ENCODE results near the gene MCCC1.
"Not testable (repeated sequence)": the region's sequence is repeated elsewhere in the genome, so short reads cannot be mapped to it uniquely, and the experiment has no call there.

The MCCC1 gene

GRCh38 chr3:183046883-183047282 is 52.4 kb downstream of the MCCC1 start:
- no peak for DNase-seq (ENCODE audit: low read depth in 3 of 3)

DNA sequence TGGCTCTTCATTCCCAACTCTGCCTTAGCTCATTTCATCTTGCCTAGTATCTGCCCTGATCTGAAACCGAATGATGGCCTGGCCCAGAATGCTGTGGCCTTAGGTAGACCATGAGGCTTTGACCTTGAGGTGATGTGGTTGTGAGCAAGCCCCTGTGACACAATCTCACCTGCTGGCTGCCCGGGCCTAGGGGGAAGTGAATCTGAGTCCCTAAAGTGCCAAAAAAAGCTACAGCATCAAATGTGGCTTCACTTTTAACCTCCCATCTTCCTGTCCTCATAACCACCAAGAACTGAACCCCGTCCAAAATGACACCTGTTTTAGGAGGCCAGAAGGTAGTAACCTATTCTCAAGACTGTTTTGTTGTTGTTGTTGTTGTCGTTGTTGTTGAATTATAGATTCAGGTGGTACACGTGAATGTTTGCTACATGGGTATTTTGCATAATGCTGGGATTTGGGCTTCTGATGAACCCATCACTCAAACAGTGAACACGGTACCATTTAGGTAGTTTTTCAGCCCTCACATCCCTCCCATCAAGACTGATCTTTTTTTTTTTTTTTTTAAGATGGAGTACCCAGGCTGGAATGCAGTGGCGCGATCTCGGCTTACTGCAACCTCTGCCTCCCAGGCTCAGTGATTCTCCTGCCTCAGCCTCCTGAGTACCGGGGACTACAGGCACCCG is 54.6 kb downstream of the MCCC1 start:
- no peak for DNase-seq (ENCODE audit: low read depth in 3 of 3)

GRCh38 chr3:183038757-183039156 is 60.5 kb downstream of the MCCC1 start:
- no peak for DNase-seq (ENCODE audit: low read depth in 3 of 3)

DNA sequence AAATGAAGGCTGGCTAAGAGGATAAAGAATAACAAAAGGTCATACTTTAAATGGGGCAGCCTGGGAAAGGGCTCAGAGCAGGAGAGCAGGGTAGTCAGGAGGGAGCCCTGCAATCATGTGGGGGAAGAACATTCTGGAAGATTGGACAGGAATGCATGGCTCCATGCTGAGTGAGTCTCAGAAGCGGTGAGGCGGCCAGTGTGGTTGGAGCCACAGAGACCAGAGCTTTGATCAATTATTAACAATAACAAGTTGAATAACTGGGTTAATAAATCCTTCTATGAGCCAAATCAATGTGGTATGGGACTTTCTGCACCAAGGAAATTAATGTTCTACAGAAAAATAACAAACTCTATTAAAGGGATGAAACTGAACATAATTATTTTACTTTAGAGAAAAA is 61.1 kb downstream of the MCCC1 start:
- no peak for DNase-seq (ENCODE audit: low read depth in 3 of 3)

GRCh38 chr3:183033746-183034145 is 65.5 kb downstream of the MCCC1 start:
- no peak for DNase-seq (ENCODE audit: low read depth in 3 of 3)

GRCh38 chr3:183032880-183033555 is 66.3 kb downstream of the MCCC1 start:
- no peak for DNase-seq (ENCODE audit: low read depth in 3 of 3)

DNA sequence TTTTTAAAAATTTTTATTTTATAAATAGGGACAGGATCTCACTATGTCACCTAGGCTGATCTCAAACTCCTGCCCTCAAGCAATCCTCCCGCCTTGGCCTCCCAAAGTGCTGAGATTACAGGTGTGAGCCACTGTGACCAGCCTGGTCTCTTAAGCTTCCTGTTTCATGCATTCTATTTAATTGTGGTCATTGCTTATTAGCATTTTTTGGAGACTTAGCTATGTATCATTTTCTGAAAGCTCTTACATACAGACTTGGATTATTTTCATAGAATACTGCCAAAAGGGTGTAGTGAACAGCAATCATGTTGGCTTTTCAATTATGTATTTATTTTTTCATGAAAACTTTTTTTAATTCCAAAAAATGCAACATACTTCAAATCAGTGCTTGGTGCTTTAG is 67.5 kb downstream of the MCCC1 start:
- no peak for DNase-seq (ENCODE audit: low read depth in 3 of 3)

- no peak for DNase-seq (ENCODE audit: low read depth in 3 of 3)
Observed at GRCh38 chr3:183028416-183028815, 70.9 kb downstream of the MCCC1 start.

DNA sequence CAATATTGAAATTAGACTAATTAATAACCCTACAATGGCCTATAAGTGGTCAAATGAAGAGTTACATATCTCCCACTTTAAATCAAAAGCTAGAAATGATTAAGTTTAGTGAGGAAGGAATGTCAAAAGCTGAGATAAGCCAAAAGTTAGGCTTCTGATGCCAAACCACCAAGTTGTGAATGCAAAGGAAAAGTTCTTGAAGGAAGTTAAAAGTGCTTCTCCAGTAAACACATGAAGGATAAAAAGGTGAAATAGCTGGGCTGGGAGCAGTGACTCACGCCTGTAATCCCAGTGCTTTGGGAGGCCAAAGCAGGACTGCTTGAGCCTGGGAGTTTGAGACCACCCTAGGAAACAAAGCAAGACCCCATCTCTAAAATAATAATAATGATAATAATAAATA is 72.0 kb downstream of the MCCC1 start:
- no peak for DNase-seq (ENCODE audit: low read depth in 3 of 3)

- DNase-seq (ENCODE audit: low read depth in 3 of 3): no peak
Observed at GRCh38 chr3:183022936-183023516, 76.3 kb downstream of the MCCC1 start.

DNA sequence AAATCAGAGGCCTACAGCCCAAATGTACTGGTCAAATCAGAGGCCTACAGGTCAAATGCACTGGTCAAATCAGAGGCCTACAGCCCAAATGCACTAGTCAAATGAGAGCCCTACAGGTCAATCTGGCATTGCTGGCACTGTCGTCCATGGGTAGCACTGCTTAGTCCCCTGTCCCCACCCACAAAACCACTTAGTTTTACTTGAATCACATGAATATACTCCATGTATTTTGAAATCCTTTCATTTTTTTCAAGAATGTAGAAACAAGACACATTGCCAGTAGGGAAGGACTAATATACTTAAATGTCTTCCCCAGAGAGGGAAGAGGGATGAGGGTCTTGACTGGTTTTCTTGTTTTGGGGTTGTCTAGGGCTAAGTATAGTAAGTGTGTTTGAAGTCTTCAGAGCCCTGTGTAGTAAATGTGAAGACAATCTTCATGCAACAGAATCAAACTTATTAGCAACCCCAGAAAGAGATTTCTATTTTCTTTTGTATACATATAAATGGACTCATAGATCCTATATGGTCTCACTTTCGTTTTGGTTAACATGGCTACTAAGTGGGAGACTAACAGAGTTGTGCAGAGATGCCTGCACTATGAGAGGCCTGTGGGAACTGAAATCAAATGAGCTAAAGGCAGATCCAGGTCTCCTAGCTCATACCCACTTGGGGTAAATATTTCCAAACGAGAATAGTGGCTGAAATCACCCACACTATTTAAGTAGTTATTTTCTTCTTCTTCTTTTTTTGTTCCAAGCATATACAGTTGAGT is 80.7 kb downstream of the MCCC1 start:
- DNase-seq (ENCODE audit: low read depth in 3 of 3): no peak

GRCh38 chr3:183015185-183015584 is 84.1 kb downstream of the MCCC1 start:
- DNase-seq (ENCODE audit: low read depth in 3 of 3): no peak

- no peak for DNase-seq (ENCODE audit: low read depth in 3 of 3)
Observed at GRCh38 chr3:183013856-183014255, 85.4 kb downstream of the MCCC1 start.

DNA sequence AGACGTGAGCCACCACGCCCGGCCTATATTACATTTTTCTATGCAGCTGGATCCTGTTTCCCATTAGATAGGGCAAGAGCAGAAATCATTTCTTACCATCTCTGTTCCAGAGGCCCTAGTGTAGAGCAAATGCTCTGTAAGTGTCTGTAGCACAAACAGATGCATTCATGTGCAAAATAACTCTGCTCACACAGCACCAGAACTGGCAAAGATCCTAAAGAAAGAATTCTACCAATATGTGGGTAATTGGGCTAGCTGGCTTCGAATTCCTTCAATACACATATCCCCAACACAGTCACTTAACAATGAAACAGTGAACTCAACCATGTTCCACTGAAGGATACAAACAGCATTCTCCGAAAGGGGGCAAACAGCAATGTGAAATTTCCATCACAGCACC is 86.2 kb downstream of the MCCC1 start:
- DNase-seq (ENCODE audit: low read depth in 3 of 3): no peak

DNA sequence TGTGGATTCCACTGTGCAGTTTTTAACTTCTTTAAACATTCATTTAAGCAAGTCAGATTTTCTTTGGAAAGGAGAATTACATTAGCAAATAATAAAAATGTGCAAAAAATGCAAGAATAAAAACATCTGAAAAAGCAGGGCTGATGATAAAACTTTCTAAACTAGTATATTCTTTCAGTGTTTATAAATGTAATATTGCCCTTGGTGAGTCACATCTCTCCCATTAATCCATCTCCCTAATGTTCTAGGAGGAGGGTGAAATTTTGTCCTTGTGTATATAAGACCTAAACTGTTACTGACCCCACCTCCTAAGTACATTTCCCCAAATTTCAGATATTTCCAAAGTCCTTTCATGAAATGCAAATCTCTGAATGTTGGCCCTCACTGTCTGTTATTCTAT is 90.5 kb downstream of the MCCC1 start:
- DNase-seq (ENCODE audit: low read depth in 3 of 3): no peak

DNA sequence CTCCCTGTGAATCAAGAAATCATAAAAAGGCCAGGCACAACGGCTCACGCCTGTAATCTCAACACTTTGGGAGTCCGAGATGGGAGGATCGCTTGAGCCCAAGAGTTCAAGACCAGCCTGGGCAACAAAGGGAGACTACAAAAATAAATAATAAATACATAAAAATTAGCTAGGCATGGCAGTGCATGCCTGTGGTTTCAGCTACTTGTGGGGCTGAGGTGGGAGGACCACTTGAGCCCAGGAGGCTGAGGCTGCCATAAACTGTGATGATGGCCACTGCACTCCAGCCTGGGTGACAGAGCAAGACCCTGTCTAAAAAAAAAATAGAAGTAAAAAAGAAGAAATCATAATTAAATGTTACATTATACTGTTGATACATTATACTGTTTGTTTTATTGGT is 91.0 kb downstream of the MCCC1 start:
- DNase-seq (ENCODE audit: low read depth in 3 of 3): no peak

GRCh38 chr3:183006396-183007002 is 92.8 kb downstream of the MCCC1 start:
- DNase-seq (ENCODE audit: low read depth in 3 of 3): no peak

DNA sequence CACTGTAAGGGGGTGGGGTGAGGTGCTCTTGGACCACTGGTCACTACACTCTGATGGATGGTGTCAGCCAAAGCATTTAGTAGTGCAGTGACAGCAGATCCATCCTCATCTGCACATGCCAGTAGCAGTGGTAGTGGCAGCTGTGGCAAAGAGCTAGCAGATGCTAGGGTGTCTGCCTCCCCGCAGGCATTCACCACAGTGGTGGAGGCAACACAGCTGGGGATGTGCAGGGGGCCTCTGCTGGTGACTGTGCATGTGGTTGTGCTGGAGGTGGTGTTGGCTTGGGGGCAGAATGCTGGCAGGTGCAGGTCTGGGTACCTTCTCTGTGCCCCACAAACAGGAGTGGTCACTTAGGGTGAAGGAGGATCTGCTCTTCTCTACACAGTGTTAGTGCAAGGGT is 99.5 kb downstream of the MCCC1 start:
- no peak for DNase-seq (ENCODE audit: low read depth in 3 of 3)

GRCh38 chr3:182993486-182994201 is 105.7 kb downstream of the MCCC1 start:
- DNase-seq (ENCODE audit: low read depth in 3 of 3): not testable (repeated sequence)

DNA sequence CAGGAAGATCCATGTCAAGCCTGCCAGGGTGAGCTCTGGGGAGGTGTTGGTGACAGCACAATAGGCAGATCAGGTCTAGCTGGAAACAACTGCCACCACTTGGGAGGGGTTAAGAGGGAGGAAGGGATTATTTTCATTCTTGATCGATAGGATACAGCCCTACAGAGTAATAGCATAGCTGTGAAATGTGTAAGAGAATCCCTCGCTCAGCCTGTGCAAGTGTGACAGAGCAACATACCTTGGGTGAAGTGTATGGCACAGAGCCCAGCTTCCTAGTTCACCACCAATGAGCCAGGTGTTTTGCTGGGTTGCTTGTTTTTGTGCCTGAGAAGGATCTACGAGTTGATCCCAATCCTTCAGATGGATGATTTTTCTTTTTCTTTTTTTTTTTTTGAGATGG is 109.7 kb downstream of the MCCC1 start:
- no peak for DNase-seq (ENCODE audit: low read depth in 3 of 3)

- DNase-seq (ENCODE audit: low read depth in 3 of 3): no peak
Observed at GRCh38 chr3:182986021-182986420, 113.3 kb downstream of the MCCC1 start.

Data from stimulated activated CD4-positive, alpha-beta T cell treated with anti-CD3 and anti-CD28 coated beads, TNF-alpha, amount 100 ng/mL, for 4 hours (primary cell).